Transverse colon (tissue), 4 donors: Measurements from ENCODE around the gene HECW1.

Source experiments
- CTCF ChIP-seq, 5 experiments: fragments of 200-600 bp in 3 of 5; fragments of 450-650 bp in 2 of 5; sonication (generic) in 3 of 5; IDR thresholded peaks; 1 replicate in 2 of 5; 2 replicates in 3 of 5; pipeline ENCODE4 v1.5.1; 2016 to 2017; ENCODE audit warnings: antibody characterized with exemption in 5 of 5, inconsistent platforms in 3 of 5, mild to moderate bottlenecking in 2 of 5, moderate library complexity in 1 of 5
- EP300 ChIP-seq: sonication (generic); formaldehyde crosslinking; IDR thresholded peaks from one replicate; pipeline ENCODE4 v1.6.1; 2017; ENCODE audit warnings: antibody characterized with exemption, low read depth
- POLR2A ChIP-seq: fragments of 450-650 bp; IDR thresholded peaks from one replicate; pipeline ENCODE4 v1.6.1; 2016; ENCODE audit warnings: antibody characterized with exemption, mild to moderate bottlenecking, moderate library complexity
- POLR2AphosphoS5 ChIP-seq, 3 donors: sonication (generic); formaldehyde crosslinking; IDR thresholded peaks; one replicate each; pipeline ENCODE4 v1.6.1; 2016; ENCODE audit warnings: antibody characterized with exemption in 3 of 3

GRCh38 chr7:43506460-43506859 lies 394.0 kb downstream of the HECW1 start:
- no peak for TF ChIP-seq CTCF (IDR thresholded peaks at IDR 0.05)
- TF ChIP-seq POLR2AphosphoS5 (IDR thresholded peaks at IDR 0.05), result no peak
- TF ChIP-seq POLR2A, result no peak
- TF ChIP-seq EP300, result no peak
